LoVo (cell line): ENCODE data around the gene AFG1L.
"Not testable (repeated sequence)": the region's sequence is repeated elsewhere in the genome, so short reads cannot be mapped to it uniquely, and the experiment has no call there.

Experiments
- DNase-seq: peaks from one replicate; pipeline ENCODE4 v3.0.0-alpha.2; 2016; ENCODE audit warnings: low spot score

AFG1L gene

GRCh38 chr6:108416047-108416833 is 121.4 kb downstream of the AFG1L start:
- not testable (repeated sequence) for DNase-seq

GRCh38 chr6:108417027-108417426 is 122.2 kb downstream of the AFG1L start:
- DNase-seq: no peak

DNA sequence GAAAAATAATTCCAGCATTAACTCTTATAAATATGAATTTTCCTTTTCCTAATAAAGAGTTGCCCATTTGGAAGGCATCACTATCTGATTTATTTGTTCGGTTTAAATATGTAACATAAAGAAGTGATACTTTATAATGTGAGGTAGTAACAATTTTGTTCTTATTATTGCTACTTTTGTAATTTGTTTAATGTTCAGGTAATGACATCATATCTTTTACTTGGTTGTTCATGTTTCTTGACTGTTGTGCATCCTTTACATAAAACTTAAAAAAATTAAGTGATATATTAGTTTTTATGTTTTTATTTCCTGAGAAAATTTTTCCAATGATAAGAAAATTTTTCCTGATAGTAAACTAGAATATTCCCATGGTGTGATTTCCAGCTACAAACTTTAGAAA is 124.6 kb downstream of the AFG1L start:
- no peak for DNase-seq

GRCh38 chr6:108419934-108420609 is 125.2 kb downstream of the AFG1L start:
- no peak for DNase-seq

- DNase-seq: no peak
These were observed 126.5 kb downstream of the AFG1L start for GRCh38 chr6:108421366-108421765.

DNA sequence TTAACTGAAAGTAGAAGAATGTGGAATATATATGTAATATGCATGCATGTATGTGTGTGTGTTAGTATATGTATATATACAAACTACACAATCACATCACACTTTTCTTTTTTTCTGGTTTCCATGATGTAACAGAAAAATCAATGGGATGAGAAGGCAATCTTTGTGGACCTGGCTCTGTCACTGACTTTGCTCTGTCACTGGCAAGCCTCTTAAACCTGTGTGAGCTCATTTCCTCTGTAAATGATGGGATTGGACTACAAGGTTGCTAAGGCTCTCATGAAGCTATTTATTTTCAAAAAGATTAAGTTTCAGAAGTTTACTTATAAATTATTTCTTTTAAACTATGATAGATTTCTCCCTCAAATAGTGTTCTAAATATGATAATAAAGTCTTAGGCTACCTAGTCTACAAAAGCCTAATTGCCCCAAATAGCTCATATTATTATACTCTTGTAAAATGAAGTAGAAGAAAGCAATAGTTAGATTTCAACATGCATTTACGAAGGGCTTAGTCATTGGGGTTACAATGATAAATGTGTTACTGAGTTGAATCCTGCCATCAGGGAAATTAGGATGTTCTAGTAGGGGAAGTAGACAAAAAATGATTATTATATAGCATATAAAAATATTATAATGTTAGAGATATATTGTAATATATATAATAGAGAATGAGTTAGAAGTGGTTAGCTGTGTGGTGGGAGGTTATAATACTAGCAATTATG is 129.3 kb downstream of the AFG1L start:
- DNase-seq: no peak

GRCh38 chr6:108425428-108425827 is 130.6 kb downstream of the AFG1L start:
- no peak for DNase-seq

DNA sequence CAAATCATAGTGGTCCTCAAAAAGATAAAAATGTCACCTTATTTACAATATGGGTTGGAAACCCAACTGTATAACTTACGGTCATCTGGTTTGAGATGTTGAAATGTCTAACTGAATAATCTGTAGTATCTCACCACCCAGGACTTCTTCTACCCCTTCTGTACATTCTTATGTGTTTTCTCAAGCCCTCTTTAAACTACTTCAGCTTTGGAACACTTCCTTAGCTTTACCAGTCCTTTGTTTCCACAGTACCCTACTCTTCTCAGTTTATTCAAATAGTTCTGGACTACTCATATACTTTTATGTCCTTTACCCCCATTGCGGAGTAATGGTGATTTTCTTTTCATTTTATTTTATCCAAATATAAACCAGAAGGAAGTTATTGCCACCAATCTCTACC is 137.3 kb downstream of the AFG1L start:
- no peak for DNase-seq

DNA sequence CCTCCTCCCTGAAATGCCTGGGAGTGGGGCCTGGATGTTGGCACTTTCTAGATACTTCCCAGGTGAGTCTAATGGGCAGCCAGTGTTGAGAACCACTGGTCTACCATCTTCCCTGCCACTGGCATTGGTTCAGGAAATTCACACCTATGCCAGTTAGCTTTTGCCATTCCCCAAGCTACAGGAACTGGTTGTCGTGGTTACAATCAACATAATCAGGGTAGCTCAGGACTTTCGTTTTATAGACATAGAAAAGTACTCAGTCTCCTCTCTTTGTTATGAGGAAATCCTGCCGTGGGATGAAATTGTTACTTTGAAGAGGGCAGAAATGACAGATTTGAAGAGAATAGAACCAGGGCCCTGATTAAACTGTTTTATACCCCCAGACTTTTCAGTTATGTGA is 137.9 kb downstream of the AFG1L start:
- DNase-seq: no peak

DNA sequence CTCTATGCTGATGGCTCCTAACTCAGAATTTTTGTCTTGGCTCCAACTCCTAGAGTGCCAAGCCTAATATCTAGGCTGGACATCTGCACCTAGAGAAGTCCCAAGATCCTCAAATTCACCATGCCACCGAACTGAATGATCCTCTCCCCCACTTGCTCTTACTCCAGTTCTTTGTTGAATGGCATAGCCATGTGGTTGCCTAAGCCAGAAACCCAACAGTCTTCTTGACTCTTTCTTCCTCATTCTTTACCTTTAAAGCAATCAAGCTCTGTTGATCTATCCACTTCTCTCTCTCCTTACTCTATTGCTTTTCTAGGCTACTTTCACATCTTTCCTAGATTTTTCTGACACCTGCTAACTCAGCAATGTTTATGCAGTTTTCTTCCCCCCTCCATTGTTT is 139.4 kb downstream of the AFG1L start:
- no peak for DNase-seq

DNA sequence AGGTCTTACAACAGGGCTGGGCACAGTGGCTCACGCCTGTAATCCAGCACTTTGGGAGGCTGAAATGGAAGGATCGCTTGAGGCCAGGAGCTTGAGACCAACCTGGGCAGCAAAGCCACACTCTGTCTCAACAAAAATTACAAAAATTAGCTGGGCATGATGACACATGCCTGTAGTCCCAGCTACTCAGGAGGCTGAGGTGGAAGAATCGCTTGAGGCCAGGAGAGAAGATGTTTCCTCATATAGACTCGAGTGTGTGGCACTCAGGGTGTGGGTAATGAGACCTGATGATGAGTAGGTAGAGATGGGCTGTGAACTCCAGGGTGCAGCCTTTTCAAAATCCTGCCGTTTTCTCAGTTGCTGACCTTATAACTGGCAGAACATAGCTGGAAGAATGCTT is 140.5 kb downstream of the AFG1L start:
- DNase-seq: no peak

DNA sequence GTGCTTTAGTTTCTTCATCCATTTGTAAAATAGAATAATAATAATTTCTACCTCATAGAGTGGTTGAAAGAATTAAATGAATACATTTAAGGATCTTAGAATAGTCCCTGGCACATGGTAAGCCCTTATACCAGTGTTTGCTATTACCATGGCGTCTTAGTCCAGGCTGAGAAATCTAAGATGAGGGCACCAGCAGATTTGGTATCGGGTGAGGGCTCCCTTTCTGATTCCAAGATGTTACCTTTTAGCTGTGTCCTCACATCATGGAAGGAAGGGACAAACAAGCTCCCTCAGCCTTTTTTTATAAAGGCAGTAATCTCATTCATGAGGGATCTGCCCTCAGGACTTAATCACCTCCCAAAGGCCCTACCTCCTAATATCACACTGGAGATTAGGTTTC is 141.9 kb downstream of the AFG1L start:
- DNase-seq: no peak

GRCh38 chr6:108437821-108438220 is 143.0 kb downstream of the AFG1L start:
- no peak for DNase-seq

DNA sequence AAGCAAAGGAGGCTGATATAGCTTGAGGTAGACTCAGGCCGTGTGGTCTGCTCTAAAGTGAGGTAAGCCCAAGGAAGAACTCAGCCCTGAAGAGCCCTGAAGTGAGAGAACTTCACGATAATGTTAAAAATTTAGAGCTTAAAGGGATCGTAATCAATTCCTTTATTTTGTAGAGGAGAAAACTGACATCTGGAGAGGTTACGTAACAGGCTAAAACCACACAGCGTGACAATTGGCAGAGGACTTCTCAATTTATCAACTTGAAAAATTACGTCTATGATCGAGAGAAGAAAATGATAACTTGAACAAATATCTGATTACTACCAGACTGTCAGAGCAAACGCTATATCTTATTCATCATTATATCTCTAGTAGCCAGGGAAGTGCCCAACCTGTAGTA is 144.1 kb downstream of the AFG1L start:
- DNase-seq: no peak

GRCh38 chr6:108441141-108441540 is 146.3 kb downstream of the AFG1L start:
- no peak for DNase-seq

DNA sequence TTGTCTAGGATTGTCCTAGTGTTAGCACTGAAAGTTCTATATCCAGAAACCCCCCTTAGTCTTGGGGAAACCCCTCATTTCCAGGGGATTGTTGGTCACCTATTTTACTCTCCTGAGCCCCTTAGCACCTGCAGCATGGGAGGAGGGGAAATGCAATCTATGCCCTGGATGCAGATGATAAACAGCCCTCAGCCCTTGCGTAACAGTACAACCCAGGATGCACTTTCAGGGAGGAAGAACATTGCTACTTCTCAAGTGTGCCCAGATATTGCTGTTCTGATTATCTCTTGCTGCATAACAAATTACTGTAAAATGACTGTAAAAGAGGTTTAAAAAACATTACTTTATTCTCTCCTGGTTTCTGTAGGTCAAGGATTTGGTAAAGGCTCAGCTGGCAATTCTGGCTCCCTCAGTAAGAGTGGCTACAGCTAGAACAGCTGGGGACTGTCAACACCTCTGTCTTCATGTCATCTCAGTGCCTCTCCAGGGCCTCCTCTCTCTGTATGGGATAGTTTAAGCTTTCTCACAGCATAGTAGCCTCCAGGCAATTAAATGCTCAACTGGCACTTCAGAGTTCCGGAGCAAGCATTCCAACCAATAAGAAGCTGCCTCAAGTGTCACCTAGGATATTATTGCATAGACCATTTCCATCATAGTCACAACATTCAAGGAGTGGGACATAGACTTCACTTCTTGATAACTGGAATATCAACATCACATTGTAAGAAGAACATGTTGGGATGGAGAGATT is 148.1 kb downstream of the AFG1L start:
- DNase-seq: no peak

GRCh38 chr6:108446629-108447150 is 151.8 kb downstream of the AFG1L start:
- DNase-seq: no peak

DNA sequence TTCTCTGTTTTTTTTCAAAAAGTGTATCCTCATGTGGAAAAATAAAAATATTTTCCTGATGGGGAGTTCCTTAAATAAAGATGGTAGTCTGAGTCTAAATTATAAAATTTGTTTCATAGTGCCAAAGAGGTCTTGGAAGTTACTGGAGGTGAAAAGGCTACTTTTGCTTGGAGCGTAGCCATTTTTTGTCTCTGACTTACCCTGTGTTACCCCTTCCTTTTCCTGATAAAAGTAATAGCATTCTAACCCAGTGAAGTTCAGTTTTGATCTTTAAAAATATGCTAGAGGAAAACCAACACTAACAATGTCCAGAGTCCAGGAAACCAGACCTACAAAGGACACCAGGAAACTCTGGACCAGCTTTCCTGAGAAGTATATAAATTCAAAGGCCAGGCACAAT is 153.6 kb downstream of the AFG1L start:
- no peak for DNase-seq

DNA sequence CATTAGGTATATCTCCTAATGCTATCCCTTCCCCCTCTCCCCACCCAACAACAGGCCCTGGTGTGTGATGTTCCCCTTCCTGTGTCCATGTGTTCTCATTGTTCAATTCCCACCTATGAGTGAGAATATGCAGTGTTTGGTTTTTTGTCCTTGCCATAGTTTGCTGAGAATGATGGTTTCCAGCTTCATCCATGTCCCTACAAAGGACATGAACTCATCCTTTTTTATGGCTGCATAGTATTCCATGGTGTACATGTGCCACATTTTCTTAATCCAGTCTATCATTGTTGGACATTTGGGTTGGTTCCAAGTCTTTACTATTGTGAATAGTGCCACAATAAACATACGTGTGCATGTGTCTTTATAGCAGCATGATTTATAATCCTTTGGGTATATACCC is 154.9 kb downstream of the AFG1L start:
- DNase-seq: not testable (repeated sequence)

DNA sequence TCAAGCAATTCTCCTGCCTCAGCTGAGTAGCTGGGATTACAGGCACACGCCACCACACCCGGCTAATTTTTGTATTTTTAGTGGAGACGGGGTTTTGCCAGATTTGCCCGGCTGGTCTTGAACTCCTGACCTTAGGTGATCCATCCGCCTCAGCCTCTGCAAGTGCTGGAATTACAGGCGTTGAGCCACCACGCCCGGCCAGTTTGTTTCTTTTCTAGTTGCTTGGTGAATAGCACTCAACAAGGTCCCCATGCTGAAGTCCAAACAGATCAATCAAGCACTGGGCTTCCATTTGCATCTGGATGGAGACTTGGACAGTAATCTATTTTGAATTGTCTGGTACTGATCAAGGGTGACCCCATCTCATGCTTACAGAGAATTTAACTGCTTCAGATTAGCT is 157.0 kb downstream of the AFG1L start:
- no peak for DNase-seq

DNA sequence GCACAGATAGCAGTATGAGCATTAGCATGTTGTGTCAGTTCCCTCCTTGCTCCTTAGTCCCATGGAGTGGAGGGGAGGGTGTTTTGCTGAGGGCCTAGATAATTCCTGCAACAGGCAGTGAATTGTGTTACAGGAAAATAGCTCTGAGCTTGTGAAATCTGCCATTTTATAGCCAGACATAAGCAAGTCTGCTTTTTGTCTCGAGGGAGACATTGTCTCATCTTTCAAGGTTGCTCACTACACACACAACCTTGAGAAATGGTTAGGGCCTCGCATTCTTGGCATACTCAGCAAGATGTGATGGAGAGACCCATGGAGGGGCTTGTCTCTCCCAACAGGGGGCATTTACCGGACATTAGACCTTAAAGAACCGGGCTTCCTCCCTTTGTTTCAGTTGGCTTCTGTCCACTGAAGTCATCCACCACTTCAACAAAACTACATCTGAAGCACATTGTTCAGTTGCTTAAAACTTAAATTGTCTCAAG is 157.9 kb downstream of the AFG1L start:
- no peak for DNase-seq

- DNase-seq: no peak
These were observed 158.8 kb downstream of the AFG1L start for GRCh38 chr6:108453601-108454185.
